Astrocyte (in vitro differentiated cells and primary cell): ENCODE data around the gene C10orf67. TPM values are rescaled to one million over a fixed set of nuclear protein-coding genes. Genes with fewer than 3 reads are reported as not detected.

Experiments
- DNase-seq: peaks from one replicate; pipeline ENCODE4 v3.0.0-alpha.2; 2010; ENCODE audit warnings: low read depth
- FAIRE-seq: peaks from 2 replicates; lab custom pipeline; 2011; peaks lifted over from hg19 to GRCh38; lab: Jason Lieb, UNC
- H2AFZ ChIP-seq: 2 replicates; pipeline ENCODE4 v1.6.0; 2012; ENCODE audit warnings: low read depth, low read length, inconsistent platforms
- H3K27ac ChIP-seq: 2 replicates; pipeline ENCODE4 v1.5.1; 2011; ENCODE audit warnings: low read depth, low read length, inconsistent platforms
- H3K27me3 ChIP-seq: 2 replicates; pipeline ENCODE4 v1.6.0; 2011; ENCODE audit warnings: low read length, inconsistent platforms; ENCODE audit not compliant: insufficient read depth
- H3K36me3 ChIP-seq: 2 replicates; pipeline ENCODE4 v1.5.1; 2011; ENCODE audit warnings: low read length, inconsistent platforms; ENCODE audit not compliant: insufficient read depth
- H3K4me1 ChIP-seq: 2 replicates; pipeline ENCODE4 v1.5.1; 2011; ENCODE audit warnings: low read length, inconsistent platforms; ENCODE audit not compliant: insufficient read depth
- H3K4me2 ChIP-seq: 2 replicates; pipeline ENCODE4 v1.6.0; 2012; ENCODE audit warnings: low read length, inconsistent platforms
- H3K4me3 ChIP-seq: 2 replicates; pipeline ENCODE4 v1.5.1; 2011; ENCODE audit warnings: low read depth, mild to moderate bottlenecking, low read length, inconsistent platforms; ENCODE audit not compliant: insufficient read depth
- H3K79me2 ChIP-seq: 2 replicates; pipeline ENCODE4 v1.6.0; 2012; ENCODE audit warnings: mild to moderate bottlenecking, low read length, inconsistent platforms; ENCODE audit not compliant: insufficient read depth
- H3K9ac ChIP-seq: 2 replicates; pipeline ENCODE4 v1.6.0; 2012; ENCODE audit warnings: mild to moderate bottlenecking, low read length, inconsistent platforms
- H3K9me3 ChIP-seq: 2 replicates; pipeline ENCODE4 v1.5.1; 2012; ENCODE audit warnings: low read depth, mild to moderate bottlenecking, low read length, inconsistent platforms; ENCODE audit not compliant: insufficient read depth
- H4K20me1 ChIP-seq: 2 replicates; pipeline ENCODE4 v1.6.0; 2012; ENCODE audit warnings: low read length, inconsistent platforms; ENCODE audit not compliant: insufficient read depth
- H3K27ac Mint-ChIP-seq: one replicate; pipeline ENCODE4 v1.8.0; 2021; ENCODE audit warnings: mild to moderate bottlenecking, mixed read lengths; ENCODE audit not compliant: unreplicated experiment
- H3K27me3 Mint-ChIP-seq: one replicate; pipeline ENCODE4 v1.8.0; 2021; ENCODE audit warnings: low read depth, mixed read lengths; ENCODE audit not compliant: unreplicated experiment
- H3K36me3 Mint-ChIP-seq: one replicate; pipeline ENCODE4 v1.8.0; 2021; ENCODE audit warnings: low read depth, mixed read lengths; ENCODE audit not compliant: unreplicated experiment
- H3K4me1 Mint-ChIP-seq: one replicate; pipeline ENCODE4 v1.8.0; 2021; ENCODE audit warnings: low read depth, mixed read lengths; ENCODE audit not compliant: unreplicated experiment
- H3K4me3 Mint-ChIP-seq: one replicate; pipeline ENCODE4 v1.8.0; 2021; ENCODE audit warnings: mild to moderate bottlenecking, moderate library complexity, mixed read lengths; ENCODE audit not compliant: unreplicated experiment
- H3K9me3 Mint-ChIP-seq: one replicate; pipeline ENCODE4 v1.8.0; 2021; ENCODE audit warnings: mild to moderate bottlenecking, mixed read lengths; ENCODE audit not compliant: unreplicated experiment
- EZH2 ChIP-seq: IDR thresholded peaks from 2 replicates; pipeline ENCODE4 v1.6.1; 2012; ENCODE audit warnings: mild to moderate bottlenecking, low read length, inconsistent platforms; ENCODE audit not compliant: insufficient read depth
- total RNA-seq: library from RNA; stranded (reverse); gene quantifications from 2 replicates; pipeline ENCODE4 v1.2.1, GENCODE V29; 2021
- TF ChIP-seq, protein P1 (sequence below): IDR thresholded peaks from 2 replicates; pipeline ENCODE4 v1.5.1; 2011; ENCODE audit warnings: low read depth, mild to moderate bottlenecking, inconsistent platforms, low read length, moderate library complexity; ENCODE audit not compliant: insufficient read depth

The C10orf67 gene
- total RNA-seq, 1 donor from 2014 or later = 0.27 TPM

GRCh38 chr10:23205972-23206642, 138.5 kb downstream of the C10orf67 start:
- Histone ChIP-seq H3K79me2 (no peaks in the 10 kb centered on the region), H3K27me3 (peaks cover 24% of the 10 kb centered on the region), H3K9me3 (no peaks in the 10 kb centered on the region), H3K36me3 (no peaks in the 10 kb centered on the region), H3K4me1 (no peaks in the 10 kb centered on the region), H4K20me1 (no peaks in the 10 kb centered on the region), H3K9ac (no peak overlapping the region), H3K4me3 (no peak overlapping the region), H3K4me2 (no peak overlapping the region), H2AFZ (no peak overlapping the region), H3K27ac (no peak overlapping the region)
- no peak for TF ChIP-seq EZH2
- TF ChIP-seq, protein P1, sequence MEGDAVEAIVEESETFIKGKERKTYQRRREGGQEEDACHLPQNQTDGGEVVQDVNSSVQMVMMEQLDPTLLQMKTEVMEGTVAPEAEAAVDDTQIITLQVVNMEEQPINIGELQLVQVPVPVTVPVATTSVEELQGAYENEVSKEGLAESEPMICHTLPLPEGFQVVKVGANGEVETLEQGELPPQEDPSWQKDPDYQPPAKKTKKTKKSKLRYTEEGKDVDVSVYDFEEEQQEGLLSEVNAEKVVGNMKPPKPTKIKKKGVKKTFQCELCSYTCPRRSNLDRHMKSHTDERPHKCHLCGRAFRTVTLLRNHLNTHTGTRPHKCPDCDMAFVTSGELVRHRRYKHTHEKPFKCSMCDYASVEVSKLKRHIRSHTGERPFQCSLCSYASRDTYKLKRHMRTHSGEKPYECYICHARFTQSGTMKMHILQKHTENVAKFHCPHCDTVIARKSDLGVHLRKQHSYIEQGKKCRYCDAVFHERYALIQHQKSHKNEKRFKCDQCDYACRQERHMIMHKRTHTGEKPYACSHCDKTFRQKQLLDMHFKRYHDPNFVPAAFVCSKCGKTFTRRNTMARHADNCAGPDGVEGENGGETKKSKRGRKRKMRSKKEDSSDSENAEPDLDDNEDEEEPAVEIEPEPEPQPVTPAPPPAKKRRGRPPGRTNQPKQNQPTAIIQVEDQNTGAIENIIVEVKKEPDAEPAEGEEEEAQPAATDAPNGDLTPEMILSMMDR = no peak
- DNase-seq (no peak), FAIRE-seq (no peak)
- Mint-ChIP-seq H3K4me3 (no peak overlapping the region), H3K4me1 (no peaks in the 10 kb centered on the region), H3K9me3 (peaks cover 4% of the 10 kb centered on the region), H3K27ac (no peak overlapping the region), H3K36me3 (no peaks in the 10 kb centered on the region), H3K27me3 (peaks cover 70% of the 10 kb centered on the region)

DNA sequence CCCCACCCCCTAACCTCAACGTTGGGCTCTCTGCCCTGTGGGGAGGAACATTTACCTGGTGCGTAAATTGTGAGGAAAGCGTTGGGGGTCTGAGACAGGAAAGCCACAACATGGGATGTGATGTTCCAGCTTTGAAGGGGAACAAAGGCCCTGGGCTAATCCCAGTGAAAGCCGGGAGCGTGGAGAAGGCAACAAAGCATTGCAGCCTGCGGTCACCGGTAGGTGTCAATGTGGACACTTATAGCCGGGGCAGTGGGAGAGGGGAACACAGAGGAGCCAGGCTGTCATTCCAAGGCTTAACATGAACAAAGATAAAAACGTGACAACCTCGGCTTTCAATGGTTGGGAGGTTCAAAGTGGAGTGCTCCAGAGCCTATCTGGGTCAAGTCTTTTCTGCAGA, 139.8 kb downstream of the C10orf67 start:
- Mint-ChIP-seq H3K4me1 (no peaks in the 10 kb centered on the region), H3K9me3 (peaks cover 4% of the 10 kb centered on the region), H3K36me3 (no peaks in the 10 kb centered on the region), H3K4me3 (no peak overlapping the region), H3K27ac (no peak overlapping the region), H3K27me3 (peaks cover 73% of the 10 kb centered on the region)
- peaks cover 35% of the 10 kb centered on the region for H3K27me3 ChIP-seq
- DNase-seq (no peak), FAIRE-seq (no peak)
- no peak overlapping the region for H3K9ac ChIP-seq
- no peak overlapping the region for H2AFZ ChIP-seq
- TF ChIP-seq EZH2 = no peak
- TF ChIP-seq, protein P1 = no peak
- no peaks in the 10 kb centered on the region for H3K9me3 ChIP-seq
- H4K20me1 ChIP-seq = no peaks in the 10 kb centered on the region
- H3K36me3 ChIP-seq = no peaks in the 10 kb centered on the region
- H3K4me2 ChIP-seq = no peak overlapping the region
- no peak overlapping the region for H3K27ac ChIP-seq
- H3K79me2 ChIP-seq = no peaks in the 10 kb centered on the region
- H3K4me3 ChIP-seq = no peak overlapping the region
- H3K4me1 ChIP-seq = no peaks in the 10 kb centered on the region
